ENCODE measurements around the gene NCEH1.

NCEH1 gene

GRCh38 chr3:172581757-172582166, 129.1 kb downstream of the NCEH1 start:
- no peak for DNase-seq (ENCODE audit: low read depth)

GRCh38 chr3:172580680-172581401, 130.0 kb downstream of the NCEH1 start:
- no peak for DNase-seq (ENCODE audit: low read depth)
